Activated CD4-positive, alpha-beta memory T cell treated with anti-CD3 and anti-CD28 coated beads for 36 hours (primary cell): Measurements from ENCODE around the gene FARP1. TPM values are rescaled to one million over a fixed set of nuclear protein-coding genes. Genes with fewer than 3 reads are reported as not detected.

Experiments used
- CTCF ChIA-PET: fragments of 350-600 bp; sonication (Branson Sonifier 250); formaldehyde crosslinking; loops from one replicate; lab custom pipeline; 2021; ENCODE audit warnings: antibody characterized with exemption, inconsistent platforms; lab: Charles Lee
- POLR2A ChIA-PET: fragments of 350-600 bp; sonication (Branson Sonifier 250); formaldehyde crosslinking; loops from one replicate; lab custom pipeline; 2021; ENCODE audit warnings: antibody characterized with exemption; lab: Charles Lee
- DNase-seq: peaks from one replicate; pipeline ENCODE4 v3.0.0-alpha.2; 2020
- H3K27ac Mint-ChIP-seq: one replicate; pipeline ENCODE4 v1.8.0; 2021; ENCODE audit warnings: mixed read lengths
- H3K27me3 Mint-ChIP-seq: one replicate; pipeline ENCODE4 v1.8.0; 2021; ENCODE audit warnings: mixed read lengths
- H3K36me3 Mint-ChIP-seq: one replicate; pipeline ENCODE4 v1.8.0; 2021; ENCODE audit warnings: mixed read lengths
- H3K4me1 Mint-ChIP-seq: one replicate; pipeline ENCODE4 v1.8.0; 2021; ENCODE audit warnings: low read depth, mixed read lengths
- H3K4me3 Mint-ChIP-seq: one replicate; pipeline ENCODE4 v1.8.0; 2021; ENCODE audit warnings: mild to moderate bottlenecking, mixed read lengths
- H3K9me3 Mint-ChIP-seq: one replicate; pipeline ENCODE4 v1.8.0; 2021; ENCODE audit warnings: mixed read lengths
- intact Hi-C: fragments of 100-400 bp; cut with micrococcal nuclease; formaldehyde crosslinking; loops from one replicate; pipeline ENCODE4 v1.15.1; 2023
- total RNA-seq, 2 experiments: library from RNA; stranded (reverse); gene quantifications; one replicate each; pipeline ENCODE4 v1.2.3, GENCODE V29; 2021

Gene FARP1
- total RNA-seq, 2 experiments from 2014 or later: 0.56 to 0.64 TPM

GRCh38 chr13:98476106-98476505 is 333.2 kb downstream of the FARP1 start:
- Mint-ChIP-seq H3K4me3 (peak overlapping the region; percentile 62), H3K27me3 (no peaks in the 10 kb centered on the region), H3K27ac (peak overlapping the region; percentile 91), H3K36me3 (peaks cover 43% of the 10 kb centered on the region), H3K9me3 (no peaks in the 10 kb centered on the region), H3K4me1 (peaks cover 60% of the 10 kb centered on the region)
- peak; percentile 81 for DNase-seq
- POLR2A ChIA-PET: interaction anchor here (0.7 to 1.3 kb wide), 11 partner anchors 9 to 106 kb away, joined by 3 to 6 read pairs (median 3); partner anchors contain the start of gene STK24
- CTCF ChIA-PET: interaction anchor here (0.6 to 2.2 kb wide), 6 partner anchors 10 to 189 kb away, joined by 3 to 8 read pairs (median 4); no protein-coding TSS in a partner anchor
- intact Hi-C loops: loop anchor here (1.0 to 5.0 kb wide), 8 partner anchors 8 to 1043 kb away; no protein-coding TSS in a partner anchor

GRCh38 chr13:98476538-98476966 is 333.7 kb downstream of the FARP1 start:
- H3K36me3 Mint-ChIP-seq: peaks cover 43% of the 10 kb centered on the region
- intact Hi-C loops: loop anchor here (1.0 to 5.0 kb wide), 8 partner anchors 8 to 1044 kb away; no protein-coding TSS in a partner anchor
- CTCF ChIA-PET: interaction anchor here (0.6 to 2.2 kb wide), 7 partner anchors 11 to 189 kb away, joined by 3 to 8 read pairs (median 5); no protein-coding TSS in a partner anchor
- H3K27me3 Mint-ChIP-seq: no peaks in the 10 kb centered on the region
- DNase-seq: peak; percentile 96
- peak overlapping the region; percentile 62 for H3K4me3 Mint-ChIP-seq
- H3K4me1 Mint-ChIP-seq: peaks cover 62% of the 10 kb centered on the region
- H3K27ac Mint-ChIP-seq: peak overlapping the region; percentile 91
- no peaks in the 10 kb centered on the region for H3K9me3 Mint-ChIP-seq
- POLR2A ChIA-PET: interaction anchor here (0.6 to 1.3 kb wide), 12 partner anchors 8 to 106 kb away, joined by 3 to 6 read pairs (median 3); partner anchors contain the start of gene STK24

- DNase-seq: peak; percentile 70
- CTCF ChIA-PET: interaction anchor here (1.5 to 1.9 kb wide), 2 partner anchors 33 to 175 kb away, joined by 5 to 8 read pairs; no protein-coding TSS in a partner anchor
These were observed 335.6 kb downstream of the FARP1 start for GRCh38 chr13:98478189-98479129.

GRCh38 chr13:98479496-98480003 is 336.7 kb downstream of the FARP1 start:
- intact Hi-C loops: loop anchor here (5.0 kb wide), 2 partner anchors 32 to 548 kb away; no protein-coding TSS in a partner anchor
- Mint-ChIP-seq H3K9me3 (no peaks in the 10 kb centered on the region), H3K4me1 (peaks cover 81% of the 10 kb centered on the region), H3K27me3 (no peaks in the 10 kb centered on the region), H3K27ac (peak overlapping the region; percentile 34), H3K36me3 (peaks cover 23% of the 10 kb centered on the region), H3K4me3 (no peak overlapping the region)
- DNase-seq: no peak
- POLR2A ChIA-PET: no interaction called here
- CTCF ChIA-PET: interaction anchor here (0.5 to 6.3 kb wide), 3 partner anchors 34 to 174 kb away, joined by 3 to 41 read pairs (median 5); no protein-coding TSS in a partner anchor

More at GRCh38 chr13:98478189-98479129, 335.6 kb downstream of the FARP1 start:
- H3K4me1 Mint-ChIP-seq: peaks cover 72% of the 10 kb centered on the region
- H3K9me3 Mint-ChIP-seq: no peaks in the 10 kb centered on the region
- no peaks in the 10 kb centered on the region for H3K27me3 Mint-ChIP-seq
- intact Hi-C loops: loop anchor here (5.0 kb wide), 1 partner anchor 549 kb away; no protein-coding TSS in a partner anchor
- H3K27ac Mint-ChIP-seq: peak overlapping the region; percentile 62
- peak overlapping the region; percentile 11 for H3K4me3 Mint-ChIP-seq
- POLR2A ChIA-PET: interaction anchor here (1.6 kb wide), 1 partner anchor 50 kb away, joined by 5 read pairs; no protein-coding TSS in a partner anchor
- peaks cover 30% of the 10 kb centered on the region for H3K36me3 Mint-ChIP-seq

- ChIA-PET POLR2A (interaction anchor here (0.6 to 1.5 kb wide), 9 partner anchors 14 to 101 kb away, joined by 3 to 8 read pairs (median 3); partner anchors contain the start of gene STK24), CTCF (interaction anchor here (0.8 to 6.3 kb wide), 5 partner anchors 23 to 180 kb away, joined by 3 to 41 read pairs (median 4); no protein-coding TSS in a partner anchor)
- H3K4me3 Mint-ChIP-seq: no peak overlapping the region
- H3K9me3 Mint-ChIP-seq: no peaks in the 10 kb centered on the region
- intact Hi-C loops: loop anchor here (1.0 to 5.0 kb wide), 4 partner anchors 28 to 93 kb away; no protein-coding TSS in a partner anchor
- H3K27ac Mint-ChIP-seq: peak overlapping the region; percentile 86
- no peaks in the 10 kb centered on the region for H3K27me3 Mint-ChIP-seq
- peaks cover 19% of the 10 kb centered on the region for H3K36me3 Mint-ChIP-seq
- H3K4me1 Mint-ChIP-seq: peaks cover 91% of the 10 kb centered on the region
- DNase-seq: peak; percentile 81
These were observed 338.3 kb downstream of the FARP1 start for GRCh38 chr13:98480915-98481877.

GRCh38 chr13:98482476-98483444 is 339.9 kb downstream of the FARP1 start:
- peaks cover 15% of the 10 kb centered on the region for H3K36me3 Mint-ChIP-seq
- peak overlapping the region; percentile 67 for H3K27ac Mint-ChIP-seq
- POLR2A ChIA-PET: interaction anchor here (0.7 to 2.3 kb wide), 3 partner anchors 19 to 89 kb away, joined by 4 to 10 read pairs (median 8); no protein-coding TSS in a partner anchor
- CTCF ChIA-PET: interaction anchor here (0.6 to 6.3 kb wide), 5 partner anchors 17 to 241 kb away, joined by 3 to 41 read pairs (median 5); no protein-coding TSS in a partner anchor
- DNase-seq: peak; percentile 29
- peaks cover 91% of the 10 kb centered on the region for H3K4me1 Mint-ChIP-seq
- no peak overlapping the region for H3K4me3 Mint-ChIP-seq
- no peaks in the 10 kb centered on the region for H3K27me3 Mint-ChIP-seq
- no peaks in the 10 kb centered on the region for H3K9me3 Mint-ChIP-seq
- intact Hi-C loops: loop anchor here (5.0 kb wide), 1 partner anchor 35 kb away; no protein-coding TSS in a partner anchor

GRCh38 chr13:98483601-98484288 is 340.9 kb downstream of the FARP1 start:
- POLR2A ChIA-PET: interaction anchor here (0.7 to 2.3 kb wide), 5 partner anchors 22 to 88 kb away, joined by 3 to 10 read pairs (median 5); no protein-coding TSS in a partner anchor
- Mint-ChIP-seq H3K9me3 (no peaks in the 10 kb centered on the region), H3K27me3 (no peaks in the 10 kb centered on the region), H3K27ac (peak overlapping the region; percentile 67), H3K4me1 (peaks cover 90% of the 10 kb centered on the region), H3K4me3 (no peak overlapping the region), H3K36me3 (peaks cover 12% of the 10 kb centered on the region)
- CTCF ChIA-PET: interaction anchor here (0.6 to 6.3 kb wide), 6 partner anchors 18 to 240 kb away, joined by 3 to 41 read pairs (median 6); no protein-coding TSS in a partner anchor
- no peak for DNase-seq
- intact Hi-C loops: loop anchor here (1.0 to 5.0 kb wide), 2 partner anchors 7 to 36 kb away; no protein-coding TSS in a partner anchor

- peak; percentile 87 for DNase-seq
- POLR2A ChIA-PET: interaction anchor here (0.7 to 2.3 kb wide), 8 partner anchors 8 to 93 kb away, joined by 3 to 10 read pairs (median 5); partner anchors contain the start of gene STK24
- H3K27me3 Mint-ChIP-seq: no peaks in the 10 kb centered on the region
These were observed 341.7 kb downstream of the FARP1 start for GRCh38 chr13:98484289-98485219.

More at GRCh38 chr13:98484289-98485219, 341.7 kb downstream of the FARP1 start:
- peaks cover 10% of the 10 kb centered on the region for H3K36me3 Mint-ChIP-seq
- CTCF ChIA-PET: interaction anchor here (1.0 to 6.3 kb wide), 7 partner anchors 12 to 169 kb away, joined by 3 to 41 read pairs (median 3); no protein-coding TSS in a partner anchor
- intact Hi-C loops: loop anchor here (1.0 to 5.0 kb wide), 4 partner anchors 8 to 37 kb away; no protein-coding TSS in a partner anchor
- peak overlapping the region; percentile 83 for H3K27ac Mint-ChIP-seq
- H3K4me3 Mint-ChIP-seq: peak overlapping the region; percentile 30
- no peaks in the 10 kb centered on the region for H3K9me3 Mint-ChIP-seq
- peaks cover 92% of the 10 kb centered on the region for H3K4me1 Mint-ChIP-seq
